ENCODE measurements around the gene SPRR2F.

The SPRR2F gene

DNA sequence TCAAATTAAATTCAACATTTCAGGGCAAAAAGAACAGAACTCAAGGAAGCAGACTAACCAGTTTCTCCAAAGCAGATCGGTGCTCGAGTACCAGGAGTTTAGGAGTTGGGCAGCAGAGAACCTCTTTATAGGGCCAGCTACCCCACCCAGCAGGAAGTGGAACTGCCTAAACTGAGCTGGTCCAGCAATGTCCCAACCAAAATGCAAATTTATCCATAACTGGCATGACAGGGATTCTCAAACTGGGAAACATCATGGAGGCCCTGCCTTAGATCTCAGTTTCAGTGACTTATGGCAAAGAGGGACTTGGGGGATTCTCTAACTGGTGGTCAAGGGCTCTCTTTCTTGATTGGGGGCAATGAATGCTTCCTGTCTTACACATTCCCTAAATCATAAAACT is 41.8 kb downstream of the SPRR2F start, which contains the start of gene SPRR2B:
SPRR2B (minus strand) TSS at position 101 of the 400 bp plus-strand sequence. CDS start 772 bp downstream, outside the sequence.
- TF ChIP-seq ZFP3 (CRISPR knock-in tag; IDR thresholded peaks at IDR 0.05) (no peak), ZNF70 (CRISPR knock-in tag; IDR thresholded peaks at IDR 0.05) (no peak), OSR1 (CRISPR knock-in tag; IDR thresholded peaks at IDR 0.05) (no peak), ARNTL (CRISPR knock-in tag; IDR thresholded peaks at IDR 0.05; ENCODE audit: borderline replicate concordance, low read depth) (no peak), ZNF565 (CRISPR knock-in tag; conservative IDR thresholded peaks at IDR 0.05; ENCODE audit: low read depth) (no peak), POU6F1 (CRISPR knock-in tag; IDR thresholded peaks at IDR 0.05; ENCODE audit: borderline replicate concordance, low read depth) (no peak), PPARA (CRISPR knock-in tag; IDR thresholded peaks at IDR 0.05; ENCODE audit: borderline replicate concordance) (no peak), SNAI2 (CRISPR knock-in tag; IDR thresholded peaks at IDR 0.05) (no peak), TCF4 (CRISPR knock-in tag; IDR thresholded peaks at IDR 0.05; ENCODE audit: borderline replicate concordance) (no peak), TSHZ2 (CRISPR knock-in tag; IDR thresholded peaks at IDR 0.05) (no peak), CSDC2 (CRISPR knock-in tag; IDR thresholded peaks at IDR 0.05) (no peak), ZNF8 (CRISPR knock-in tag; IDR thresholded peaks at IDR 0.05) (no peak), CSRNP3 (CRISPR knock-in tag; IDR thresholded peaks at IDR 0.05) (no peak), BACH2 (CRISPR knock-in tag; IDR thresholded peaks at IDR 0.05; ENCODE audit: borderline replicate concordance) (no peak), ZFP30 (CRISPR knock-in tag; IDR thresholded peaks at IDR 0.05) (no peak), CREB5 (CRISPR knock-in tag; IDR thresholded peaks at IDR 0.05; ENCODE audit: low read depth) (no peak), ZC3H10 (CRISPR knock-in tag; IDR thresholded peaks at IDR 0.05) (no peak)
- no peak for ATAC-seq

GRCh38 chr1:153070243-153070642 is 43.1 kb downstream of the SPRR2F start:
- TF ChIP-seq ZC3H10 (CRISPR knock-in tag; IDR thresholded peaks at IDR 0.05) (no peak), ISL1 (CRISPR knock-in tag; IDR thresholded peaks at IDR 0.05) (no peak), ZNF8 (CRISPR knock-in tag; IDR thresholded peaks at IDR 0.05) (no peak), TCF4 (CRISPR knock-in tag; IDR thresholded peaks at IDR 0.05; ENCODE audit: borderline replicate concordance) (no peak)
- no peak for ATAC-seq
